Upper lobe of right lung (tissue), 1 donor: ENCODE measurements around the gene RPS6KA1. TPM values are rescaled to one million over a fixed set of nuclear protein-coding genes. Genes with fewer than 3 reads are reported as not detected.

Experiments used
- ATAC-seq: fragments of 200-7000 bp; cut with Tn5 transposase; one replicate; pipeline ENCODE4 v1.9.1; 2020; ENCODE audit warnings: mild to moderate bottlenecking, moderate library complexity
- DNase-seq: peaks from one replicate; pipeline ENCODE4 v3.0.0-alpha.2; 2020
- H3K27ac ChIP-seq: fragments of 200-600 bp; one replicate; pipeline ENCODE4 v1.8.0; 2022
- H3K27me3 ChIP-seq: fragments of 200-600 bp; one replicate; pipeline ENCODE4 v1.8.0; 2022; ENCODE audit warnings: mild to moderate bottlenecking
- H3K36me3 ChIP-seq: fragments of 200-600 bp; one replicate; pipeline ENCODE4 v1.8.0; 2022
- H3K4me1 ChIP-seq: fragments of 200-600 bp; one replicate; pipeline ENCODE4 v1.8.0; 2022
- H3K4me3 ChIP-seq: fragments of 200-600 bp; one replicate; pipeline ENCODE4 v1.8.0; 2022; ENCODE audit warnings: mild to moderate bottlenecking
- H3K9me3 ChIP-seq: fragments of 200-600 bp; one replicate; pipeline ENCODE4 v1.8.0; 2022
- CTCF ChIP-seq: fragments of 200-600 bp; IDR thresholded peaks from one replicate; pipeline ENCODE4 v1.8.0; 2022; ENCODE audit warnings: antibody characterized with exemption
- intact Hi-C: fragments of 100-400 bp; cut with DNase I; formaldehyde crosslinking; loops from one replicate; pipeline ENCODE4 v1.11.0; 2022
- long read RNA-seq: library from polyadenylated mRNA; unstranded; transcript quantifications from one replicate; pipeline ENCODE4 v2.0.0, GENCODE V29; 2021
- total RNA-seq: library from RNA; stranded (reverse); fragmentation: NEBNext Ultra II Directional; extraction: Animal tissue kit (Norgen Biotek cat#: 25700); gene quantifications from one replicate; pipeline ENCODE4 v1.2.1, GENCODE V29; 2021
- donor health status: DM: no; HTN: yes; CAD: no; lungs with severe emphysema.

RPS6KA1 gene
- 124 TPM for total RNA-seq
- long read RNA-seq, transcript RPS6KA1-204 (22 exons, 3,186 nt): major isoform, 215 of 495 reads
- long read RNA-seq, transcript RPS6KA1-216 (21 exons, 3,023 nt): minor isoform, 32 of 495 reads
- long read RNA-seq, transcript RPS6KA1-220 (21 exons, 2,359 nt): minor isoform, 173 of 495 reads
- long read RNA-seq, partial matches to known transcripts: 30 of 495 reads
- long read RNA-seq, other reads (novel, unspliced or antisense): 41 of 495 reads

- Histone ChIP-seq H3K4me3 (peak within 1 kb of the TSS; percentile 70), H3K27ac (peak within 1 kb of the TSS; percentile 82), H3K36me3 (no peaks in the 10 kb centered on the region), H3K27me3 (no peaks in the 10 kb centered on the region), H3K9me3 (no peaks in the 10 kb centered on the region), H3K4me1 (peaks cover 46% of the 10 kb centered on the region)
- no peak for TF ChIP-seq CTCF
- ATAC-seq (peak; percentile 77), DNase-seq (peak; percentile 89)
- intact Hi-C loops: no loop called here
Observed at GRCh38 chr1:26529655-26530409, at the start of gene RPS6KA1. RPS6KA1 (plus strand) TSS chr1:26529761; CDS start chr1:26529921, 160 bp downstream.

DNA sequence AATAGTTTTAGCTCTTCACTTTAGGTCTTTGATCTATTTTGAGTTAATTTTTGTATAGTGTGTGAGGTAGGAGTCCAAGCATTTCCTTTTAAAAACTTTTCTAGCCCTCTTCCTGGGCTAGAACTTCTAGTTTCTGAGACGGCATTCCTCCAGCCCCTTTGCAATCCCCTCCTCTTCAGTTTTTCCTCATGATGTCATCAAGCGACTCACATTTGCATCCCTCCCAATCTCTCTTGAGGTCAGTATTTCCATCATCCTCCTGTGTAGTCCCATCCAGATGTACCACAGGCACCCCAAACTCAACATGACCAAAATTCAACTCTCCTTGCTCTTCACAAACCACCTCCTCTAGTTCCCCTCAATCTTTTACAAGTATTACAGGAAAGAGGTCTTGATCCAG, 46.6 kb upstream of the RPS6KA1 start:
- Histone ChIP-seq H3K27ac (no peak overlapping the region), H3K36me3 (peaks cover 8% of the 10 kb centered on the region), H3K27me3 (no peaks in the 10 kb centered on the region), H3K4me1 (peaks cover 3% of the 10 kb centered on the region), H3K9me3 (no peaks in the 10 kb centered on the region), H3K4me3 (no peak overlapping the region)
- DNase-seq (no peak), ATAC-seq (no peak)
- TF ChIP-seq CTCF: no peak
- intact Hi-C loops: no loop called here

GRCh38 chr1:26483980-26484379, 45.6 kb upstream of the RPS6KA1 start:
- no peak for ATAC-seq
- Histone ChIP-seq H3K27ac (no peak overlapping the region), H3K36me3 (peaks cover 5% of the 10 kb centered on the region), H3K27me3 (no peaks in the 10 kb centered on the region), H3K4me1 (peaks cover 3% of the 10 kb centered on the region), H3K9me3 (no peaks in the 10 kb centered on the region), H3K4me3 (no peak overlapping the region)
- TF ChIP-seq CTCF: no peak
- DNase-seq: no peak
- intact Hi-C loops: no loop called here

DNA sequence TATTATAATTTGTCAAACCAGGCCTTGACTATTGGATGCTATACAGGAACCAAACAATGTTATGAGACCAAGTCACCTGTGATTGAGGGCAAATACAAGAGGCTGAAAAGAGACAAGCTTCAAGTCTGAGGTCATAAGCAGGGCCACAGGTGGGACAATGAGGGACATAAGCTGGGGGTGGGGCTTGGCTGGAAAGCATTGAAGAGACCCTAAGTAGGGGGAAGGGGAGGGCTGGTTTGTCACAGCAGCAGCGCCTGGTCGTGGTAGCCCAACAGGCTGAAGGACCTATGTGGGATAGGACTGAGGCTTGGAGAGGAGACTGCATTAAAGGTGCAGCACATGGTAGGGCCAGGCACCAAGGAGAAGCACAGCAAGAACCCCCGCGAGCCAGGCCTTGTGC, 39.4 kb upstream of the RPS6KA1 start:
- Histone ChIP-seq H3K27me3 (no peaks in the 10 kb centered on the region), H3K4me1 (no peaks in the 10 kb centered on the region), H3K36me3 (no peaks in the 10 kb centered on the region), H3K9me3 (no peaks in the 10 kb centered on the region), H3K4me3 (no peak overlapping the region), H3K27ac (no peak overlapping the region)
- no peak for TF ChIP-seq CTCF
- ATAC-seq (no peak), DNase-seq (peak; percentile 21)
- intact Hi-C loops: no loop called here

DNA sequence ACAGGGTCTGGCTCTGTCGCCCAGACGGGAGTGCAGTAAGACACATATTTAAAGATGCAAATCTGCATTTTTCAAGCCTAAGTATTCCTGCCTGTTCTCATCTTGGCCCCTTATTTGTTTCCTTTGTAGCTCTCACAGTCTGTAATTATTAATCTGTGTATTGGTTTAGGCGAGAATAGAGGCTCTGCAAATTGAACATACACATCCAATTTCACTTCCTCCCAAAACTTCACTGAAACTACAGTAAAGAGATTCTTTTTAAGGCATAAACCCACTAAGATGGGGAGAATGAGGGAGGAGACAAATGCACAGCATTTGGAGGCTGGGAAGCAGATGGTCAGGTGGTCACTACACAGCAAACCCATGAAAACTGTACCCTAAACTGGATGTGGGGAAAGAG, 36.3 kb upstream of the RPS6KA1 start:
- TF ChIP-seq CTCF: no peak
- Histone ChIP-seq H3K4me1 (no peaks in the 10 kb centered on the region), H3K4me3 (no peak overlapping the region), H3K36me3 (no peaks in the 10 kb centered on the region), H3K27me3 (no peaks in the 10 kb centered on the region), H3K9me3 (no peaks in the 10 kb centered on the region), H3K27ac (no peak overlapping the region)
- intact Hi-C loops: no loop called here
- ATAC-seq: no peak
- DNase-seq: no peak
